Mucosa of stomach (tissue), 1 donor: ENCODE results near the gene TRAT1.

Source experiments
- H3K27me3 ChIP-seq: one replicate; pipeline ENCODE4 v1.7.0; 2013; ENCODE audit warnings: mild to moderate bottlenecking, low read length; ENCODE audit not compliant: control insufficient read depth, insufficient read depth
- H3K36me3 ChIP-seq: one replicate; pipeline ENCODE4 v1.7.0; 2013; ENCODE audit warnings: low read length; ENCODE audit not compliant: control insufficient read depth, insufficient read depth
- H3K4me1 ChIP-seq: one replicate; pipeline ENCODE4 v1.7.0; 2013; ENCODE audit warnings: mild to moderate bottlenecking, low read length; ENCODE audit not compliant: control insufficient read depth, insufficient read depth
- H3K4me3 ChIP-seq: one replicate; pipeline ENCODE4 v1.7.0; 2013; ENCODE audit warnings: low read length
- H3K9ac ChIP-seq: one replicate; pipeline ENCODE4 v1.7.0; 2013; ENCODE audit warnings: mild to moderate bottlenecking, low read length, moderate library complexity
- H3K9me3 ChIP-seq: one replicate; pipeline ENCODE4 v1.7.0; 2013; ENCODE audit warnings: mild to moderate bottlenecking, low read length, moderate library complexity; ENCODE audit not compliant: control insufficient read depth
- donor health status: Pancreatic carcinoma.

TRAT1 gene

DNA sequence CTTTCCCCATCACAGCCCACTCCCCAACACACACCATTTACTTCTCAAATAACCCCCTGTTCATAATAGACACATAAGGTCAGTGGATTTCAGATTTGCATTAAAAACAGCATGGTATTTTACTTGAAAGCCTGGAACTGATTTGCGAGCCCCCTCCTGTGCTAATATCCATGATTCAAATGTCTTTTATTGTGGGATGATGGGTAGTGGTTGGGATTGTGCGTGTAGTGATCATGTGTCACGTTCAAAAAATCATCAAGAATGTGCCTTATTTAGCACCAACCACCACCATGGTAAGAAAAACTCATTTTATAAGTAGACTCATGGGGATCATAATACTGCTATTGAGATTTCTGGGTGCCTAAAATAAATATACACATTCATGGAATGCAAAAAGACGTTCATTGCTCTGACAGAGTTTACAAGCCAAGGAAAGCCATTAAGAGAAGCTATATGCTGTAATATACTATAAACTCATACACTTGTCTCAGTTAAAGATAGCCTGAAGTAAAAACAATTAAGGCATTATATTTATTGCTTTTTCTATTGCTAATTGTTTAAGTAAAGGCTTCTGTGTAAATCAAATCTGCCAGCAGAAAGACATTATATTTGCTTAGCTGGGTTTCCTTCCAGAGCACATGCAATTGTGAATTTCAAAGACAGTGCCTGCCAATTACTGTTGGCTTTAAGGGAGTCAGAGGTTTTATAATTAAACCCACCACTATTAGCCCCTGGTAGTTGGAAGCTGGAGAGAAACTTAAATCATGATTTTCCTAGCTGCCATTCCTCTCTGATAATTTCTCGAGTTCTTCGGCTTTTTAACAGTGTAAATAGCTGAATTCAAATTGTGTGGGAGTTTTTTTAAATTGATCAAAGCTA, 4.0 kb downstream of the TRAT1 start:
- Histone ChIP-seq H3K9me3 (no peaks in the 10 kb centered on the region), H3K27me3 (no peaks in the 10 kb centered on the region), H3K4me3 (no peak overlapping the region), H3K4me1 (no peaks in the 10 kb centered on the region), H3K36me3 (no peaks in the 10 kb centered on the region), H3K9ac (no peak overlapping the region)

DNA sequence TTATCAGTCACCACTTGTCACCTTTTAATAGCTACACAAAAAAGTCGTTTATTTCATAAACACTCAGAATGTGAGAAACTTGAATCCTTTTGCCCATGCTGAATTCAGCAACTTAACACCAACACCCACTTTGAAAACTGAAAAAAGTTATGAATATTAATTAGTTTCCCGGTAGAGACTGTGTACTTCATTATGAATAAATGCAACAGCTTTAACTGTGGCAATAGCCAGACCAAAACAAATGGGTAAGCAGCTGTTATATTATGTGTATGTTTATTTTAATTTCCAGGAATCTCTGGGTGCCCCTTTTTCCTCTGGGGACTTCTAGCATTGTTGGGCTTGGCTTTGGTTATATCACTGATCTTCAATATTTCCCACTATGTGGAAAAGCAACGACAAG, 7.8 kb downstream of the TRAT1 start:
- H3K36me3 ChIP-seq, result no peaks in the 10 kb centered on the region
- H3K9me3 ChIP-seq, result no peaks in the 10 kb centered on the region
- no peaks in the 10 kb centered on the region for H3K27me3 ChIP-seq
- H3K4me3 ChIP-seq, result no peak overlapping the region
- H3K9ac ChIP-seq, result no peak overlapping the region
- H3K4me1 ChIP-seq, result no peaks in the 10 kb centered on the region

DNA sequence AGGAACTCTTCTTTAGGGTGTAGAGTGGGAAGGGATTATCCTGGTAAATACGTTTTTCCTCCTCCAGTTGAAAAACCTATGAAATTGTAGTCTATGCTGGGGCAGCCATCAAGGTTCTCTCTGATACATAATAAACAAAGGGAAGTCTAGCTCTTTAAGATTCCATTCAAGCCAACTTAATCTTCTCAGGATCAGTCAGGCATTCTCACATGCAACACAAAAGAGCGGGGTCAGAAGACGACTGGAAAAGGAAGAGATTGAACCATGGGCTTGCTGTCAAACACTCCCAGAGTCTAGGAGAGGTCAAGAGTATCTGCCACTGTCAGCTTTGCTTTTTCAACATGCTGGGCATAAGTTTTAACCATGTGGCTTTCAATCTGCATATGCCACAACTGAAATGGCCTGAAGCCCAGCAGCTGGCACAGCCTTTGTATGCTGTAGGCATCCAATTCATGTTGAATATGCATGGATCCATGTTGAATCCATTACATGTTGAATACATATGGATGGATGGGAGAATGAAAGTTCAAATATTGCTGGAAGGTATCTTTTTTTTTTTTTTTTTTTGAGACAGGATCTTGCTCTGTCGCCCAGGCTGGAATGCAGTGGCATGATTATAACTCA, 8.5 kb downstream of the TRAT1 start:
- H3K9me3 ChIP-seq, result no peaks in the 10 kb centered on the region

DNA sequence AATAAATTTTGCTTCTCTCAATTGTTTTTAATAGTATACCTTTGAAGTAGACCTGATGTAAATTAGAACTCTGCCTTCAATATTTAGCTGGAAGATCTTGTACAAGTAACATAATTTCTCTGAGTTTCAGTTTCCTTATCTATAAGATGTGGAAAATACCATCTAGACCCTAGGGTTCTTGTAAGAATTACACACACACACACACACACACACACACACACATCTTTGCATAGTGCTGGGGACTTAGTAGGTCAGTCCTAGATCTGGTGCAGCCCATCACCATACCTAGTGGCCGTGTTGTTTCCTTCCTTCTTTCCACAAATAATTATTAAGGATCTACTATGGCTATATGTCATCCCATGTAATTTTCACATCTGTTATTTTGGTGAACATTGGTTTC, 11.0 kb downstream of the TRAT1 start:
- Histone ChIP-seq H3K36me3 (no peaks in the 10 kb centered on the region), H3K4me3 (no peak overlapping the region), H3K27me3 (no peaks in the 10 kb centered on the region), H3K9me3 (no peaks in the 10 kb centered on the region), H3K4me1 (no peaks in the 10 kb centered on the region), H3K9ac (no peak overlapping the region)

More for the DNA sequence above, 8.5 kb downstream of the TRAT1 start:
- H3K36me3 ChIP-seq, result no peaks in the 10 kb centered on the region
- no peak overlapping the region for H3K4me3 ChIP-seq
- no peaks in the 10 kb centered on the region for H3K27me3 ChIP-seq
- no peaks in the 10 kb centered on the region for H3K4me1 ChIP-seq
- H3K9ac ChIP-seq, result no peak overlapping the region

DNA sequence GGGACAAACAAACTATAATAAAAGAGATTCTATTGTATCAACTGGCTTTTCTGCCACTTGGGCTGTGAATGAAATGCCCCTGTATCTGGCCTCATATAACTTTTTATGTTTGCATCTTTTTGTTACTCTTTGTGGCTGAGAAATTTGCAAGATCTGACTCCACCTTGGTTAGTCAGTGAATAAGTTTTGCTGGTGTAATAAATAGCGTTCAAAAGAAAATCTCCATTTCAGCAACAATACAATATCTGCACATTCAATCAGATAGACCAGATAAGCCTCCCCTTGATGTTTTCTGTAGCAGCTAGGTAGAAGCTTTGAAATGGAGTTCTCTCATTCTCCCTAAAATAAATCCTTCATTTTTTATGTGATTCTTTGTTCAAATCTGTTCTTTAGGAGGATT, 12.0 kb downstream of the TRAT1 start:
- H3K9me3 ChIP-seq, result no peaks in the 10 kb centered on the region
- no peaks in the 10 kb centered on the region for H3K4me1 ChIP-seq
- H3K27me3 ChIP-seq, result no peaks in the 10 kb centered on the region
- H3K36me3 ChIP-seq, result no peaks in the 10 kb centered on the region
- no peak overlapping the region for H3K9ac ChIP-seq
- H3K4me3 ChIP-seq, result no peak overlapping the region

DNA sequence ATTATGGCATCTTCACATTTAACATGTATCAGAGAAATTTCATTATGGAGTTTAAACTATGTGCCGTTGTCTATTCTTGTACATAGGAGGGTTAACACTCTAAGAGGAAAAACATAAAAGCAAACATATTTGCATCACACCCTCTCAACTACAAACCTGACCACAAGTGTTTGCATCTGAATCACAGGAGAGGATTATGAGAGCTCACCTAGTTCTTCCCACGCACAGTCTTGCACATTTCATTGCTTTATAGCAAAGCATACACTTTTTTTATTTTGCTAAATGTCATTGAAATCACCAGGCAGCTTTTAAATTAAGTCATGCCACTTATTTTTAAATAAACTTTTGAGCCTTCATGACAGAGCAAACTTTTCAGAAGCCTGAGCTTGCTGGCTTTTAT, 12.5 kb downstream of the TRAT1 start:
- Histone ChIP-seq H3K4me3 (no peak overlapping the region), H3K9ac (no peak overlapping the region)

DNA sequence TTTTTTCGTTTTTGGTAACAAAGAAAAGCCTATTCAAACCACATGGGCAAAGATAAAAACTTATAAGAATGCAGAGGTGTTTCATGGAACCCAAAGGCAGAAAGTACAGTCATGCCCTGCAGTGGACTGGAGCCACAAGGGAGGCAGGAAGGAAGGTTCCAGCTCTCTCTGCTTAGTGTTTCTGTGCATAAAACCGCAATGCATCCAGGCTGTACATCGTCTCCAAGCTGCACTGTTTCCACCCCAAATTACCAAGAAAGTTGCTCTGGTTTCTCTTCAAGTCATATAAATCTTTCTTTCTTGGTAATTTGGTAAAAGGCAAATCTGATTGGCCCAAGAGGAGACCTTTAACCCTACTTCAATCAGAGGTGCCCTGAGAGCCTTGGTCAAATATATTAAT, 15.8 kb downstream of the TRAT1 start:
- H3K4me3 ChIP-seq, result no peak overlapping the region
- H3K9me3 ChIP-seq, result no peaks in the 10 kb centered on the region
- no peak overlapping the region for H3K9ac ChIP-seq
- H3K27me3 ChIP-seq, result no peaks in the 10 kb centered on the region
- H3K36me3 ChIP-seq, result no peaks in the 10 kb centered on the region
- no peaks in the 10 kb centered on the region for H3K4me1 ChIP-seq

More for the DNA sequence above, 12.5 kb downstream of the TRAT1 start:
- H3K9me3 ChIP-seq, result no peaks in the 10 kb centered on the region
- H3K36me3 ChIP-seq, result no peaks in the 10 kb centered on the region
- no peaks in the 10 kb centered on the region for H3K27me3 ChIP-seq
- no peaks in the 10 kb centered on the region for H3K4me1 ChIP-seq

DNA sequence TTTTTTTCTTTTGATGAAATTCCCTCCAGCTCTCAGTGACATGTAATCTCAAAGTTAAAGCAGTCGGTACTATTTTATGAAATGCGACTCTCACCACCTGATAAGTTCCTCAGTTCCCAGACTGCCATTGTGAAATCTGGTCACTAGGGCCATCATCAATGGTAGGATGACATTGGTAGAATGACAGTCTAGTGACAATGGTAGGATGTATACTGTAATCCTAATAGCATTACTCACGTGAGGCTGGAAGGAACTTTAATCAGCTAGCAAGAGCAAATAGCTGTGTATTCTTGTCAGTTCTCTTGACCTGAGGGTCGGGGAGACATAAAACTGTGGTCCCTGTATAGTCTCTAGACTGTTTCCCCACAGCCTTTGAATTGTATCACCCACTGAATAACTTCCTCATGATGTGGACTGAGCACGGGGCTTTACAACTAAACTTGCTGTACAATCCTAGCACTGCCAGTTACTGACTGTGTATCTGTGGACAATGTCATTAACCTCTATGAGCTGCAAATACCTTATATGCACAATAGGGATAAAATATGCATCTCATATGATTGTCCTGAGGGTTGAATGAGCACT, 23.2 kb downstream of the TRAT1 start:
- H3K27me3 ChIP-seq, result no peaks in the 10 kb centered on the region
- no peaks in the 10 kb centered on the region for H3K36me3 ChIP-seq
- H3K4me1 ChIP-seq, result no peaks in the 10 kb centered on the region
- no peak overlapping the region for H3K9ac ChIP-seq
- no peak overlapping the region for H3K4me3 ChIP-seq
- no peaks in the 10 kb centered on the region for H3K9me3 ChIP-seq

DNA sequence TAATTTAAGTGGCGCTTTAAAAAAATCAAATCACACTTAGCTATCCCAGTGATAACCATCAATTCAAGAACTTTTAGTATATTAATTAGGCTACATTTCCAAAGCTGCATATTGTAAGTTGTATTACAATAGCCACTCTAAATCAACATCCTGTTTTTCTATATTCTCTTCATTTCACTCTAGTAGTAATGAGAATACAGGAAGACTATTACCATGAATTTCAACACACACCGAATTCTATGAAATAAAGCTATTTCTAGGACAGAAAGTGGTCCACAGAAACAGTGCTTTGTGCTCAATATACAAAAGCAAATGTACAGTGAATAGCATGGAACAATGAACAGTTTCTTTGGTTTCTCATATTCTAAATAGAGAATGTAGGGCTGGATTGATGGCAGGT, 24.6 kb downstream of the TRAT1 start:
- Histone ChIP-seq H3K9ac (no peak overlapping the region), H3K36me3 (no peaks in the 10 kb centered on the region), H3K27me3 (no peaks in the 10 kb centered on the region), H3K4me3 (no peak overlapping the region), H3K9me3 (no peaks in the 10 kb centered on the region), H3K4me1 (no peaks in the 10 kb centered on the region)

DNA sequence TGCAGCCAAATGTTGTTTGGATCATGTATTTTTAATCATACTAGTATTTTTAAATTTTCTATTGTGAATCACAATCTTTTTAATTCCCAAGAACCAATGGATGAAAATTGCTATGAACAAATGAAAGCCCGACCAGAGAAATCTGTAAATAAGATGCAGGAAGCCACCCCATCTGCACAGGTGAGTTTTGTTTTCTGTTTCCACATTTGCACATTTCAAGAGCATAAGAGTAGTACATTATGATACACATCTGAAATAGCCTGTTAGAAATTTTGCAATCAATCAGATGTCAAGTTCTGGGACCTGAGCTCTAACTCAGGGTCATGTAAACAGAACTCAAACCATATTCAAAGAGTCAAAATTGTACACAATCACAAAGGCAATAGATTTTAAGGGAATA, 26.5 kb downstream of the TRAT1 start:
- no peaks in the 10 kb centered on the region for H3K9me3 ChIP-seq
- no peak overlapping the region for H3K4me3 ChIP-seq
- no peaks in the 10 kb centered on the region for H3K27me3 ChIP-seq
- H3K4me1 ChIP-seq, result no peaks in the 10 kb centered on the region
- H3K9ac ChIP-seq, result no peak overlapping the region
- H3K36me3 ChIP-seq, result no peaks in the 10 kb centered on the region

DNA sequence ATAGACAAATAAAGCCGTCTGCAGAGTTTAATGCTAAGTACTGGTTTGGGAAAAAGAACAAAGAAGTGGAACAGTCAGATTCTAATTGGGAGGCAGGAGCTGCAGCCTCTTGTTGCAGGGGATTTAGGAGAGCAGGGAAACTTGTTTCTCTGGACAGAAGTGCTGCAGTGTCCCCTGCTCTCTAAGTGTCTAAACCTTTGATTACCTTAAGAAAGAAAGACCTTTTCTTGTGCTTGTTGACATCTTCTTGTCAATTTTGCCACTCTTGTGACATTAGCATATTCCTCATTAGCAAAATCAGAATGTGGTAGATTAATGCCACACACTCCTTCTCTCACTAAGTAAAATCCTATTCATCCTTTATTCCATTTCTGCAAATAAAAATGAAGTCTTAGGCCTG, 38.8 kb downstream of the TRAT1 start:
- Histone ChIP-seq H3K4me1 (no peaks in the 10 kb centered on the region), H3K4me3 (no peak overlapping the region), H3K36me3 (no peaks in the 10 kb centered on the region), H3K27me3 (no peaks in the 10 kb centered on the region), H3K9ac (no peak overlapping the region), H3K9me3 (no peaks in the 10 kb centered on the region)
